Ecto neural progenitor cell (in vitro differentiated cells): ENCODE measurements around the gene MYCN.
"Not testable (repeated sequence)": the region's sequence is repeated elsewhere in the genome, so short reads cannot be mapped to it uniquely, and the experiment has no call there.

Source experiments
- DNase-seq: peaks from one replicate; pipeline ENCODE4 v3.0.0-alpha.2; 2018; ENCODE audit warnings: low spot score

The MYCN gene

GRCh38 chr2:15943378-15944280 lies 3.3 kb downstream of the MYCN start:
- DNase-seq, result peak; percentile 82

DNA sequence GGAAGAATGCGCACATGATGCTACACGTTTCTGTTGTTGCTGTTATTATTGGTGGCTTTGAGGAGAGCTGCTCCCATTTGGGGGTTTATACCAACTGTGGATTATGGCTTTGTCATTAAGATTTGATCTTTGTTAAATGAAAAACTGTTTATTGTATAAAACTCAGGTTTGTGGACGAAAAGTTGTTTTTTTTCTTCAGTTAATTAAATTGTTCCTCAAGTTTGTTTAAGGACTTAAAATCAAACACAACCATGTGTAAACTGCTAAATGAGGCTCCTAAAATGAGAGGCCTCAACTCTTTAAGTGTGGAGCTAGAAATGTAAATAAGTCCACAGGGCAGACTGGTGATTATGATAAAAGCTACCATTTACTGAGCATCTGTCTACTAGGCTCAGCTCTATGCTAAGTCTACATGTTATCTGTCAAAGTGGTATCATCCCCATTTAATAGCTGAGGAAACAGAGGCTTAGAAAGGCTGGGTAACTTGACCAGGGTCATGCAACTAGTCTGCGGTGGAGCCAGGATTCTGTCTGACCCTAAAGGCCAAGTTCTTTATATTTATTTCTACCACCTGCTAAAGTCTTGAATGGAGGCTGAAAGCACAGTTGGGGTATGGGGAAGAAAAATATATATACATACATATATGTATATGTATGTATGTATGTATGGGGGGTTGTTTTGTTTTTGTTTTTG lies 4.1 kb downstream of the MYCN start:
- DNase-seq, result no peak

DNA sequence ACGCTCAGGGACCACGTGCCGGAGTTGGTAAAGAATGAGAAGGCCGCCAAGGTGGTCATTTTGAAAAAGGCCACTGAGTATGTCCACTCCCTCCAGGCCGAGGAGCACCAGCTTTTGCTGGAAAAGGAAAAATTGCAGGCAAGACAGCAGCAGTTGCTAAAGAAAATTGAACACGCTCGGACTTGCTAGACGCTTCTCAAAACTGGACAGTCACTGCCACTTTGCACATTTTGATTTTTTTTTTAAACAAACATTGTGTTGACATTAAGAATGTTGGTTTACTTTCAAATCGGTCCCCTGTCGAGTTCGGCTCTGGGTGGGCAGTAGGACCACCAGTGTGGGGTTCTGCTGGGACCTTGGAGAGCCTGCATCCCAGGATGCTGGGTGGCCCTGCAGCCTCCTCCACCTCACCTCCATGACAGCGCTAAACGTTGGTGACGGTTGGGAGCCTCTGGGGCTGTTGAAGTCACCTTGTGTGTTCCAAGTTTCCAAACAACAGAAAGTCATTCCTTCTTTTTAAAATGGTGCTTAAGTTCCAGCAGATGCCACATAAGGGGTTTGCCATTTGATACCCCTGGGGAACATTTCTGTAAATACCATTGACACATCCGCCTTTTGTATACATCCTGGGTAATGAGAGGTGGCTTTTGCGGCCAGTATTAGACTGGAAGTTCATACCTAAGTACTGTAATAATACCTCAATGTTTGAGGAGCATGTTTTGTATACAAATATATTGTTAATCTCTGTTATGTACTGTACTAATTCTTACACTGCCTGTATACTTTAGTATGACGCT lies 5.8 kb downstream of the MYCN start:
- no peak for DNase-seq

GRCh38 chr2:15946983-15947382 lies 6.6 kb downstream of the MYCN start:
- DNase-seq, result no peak

DNA sequence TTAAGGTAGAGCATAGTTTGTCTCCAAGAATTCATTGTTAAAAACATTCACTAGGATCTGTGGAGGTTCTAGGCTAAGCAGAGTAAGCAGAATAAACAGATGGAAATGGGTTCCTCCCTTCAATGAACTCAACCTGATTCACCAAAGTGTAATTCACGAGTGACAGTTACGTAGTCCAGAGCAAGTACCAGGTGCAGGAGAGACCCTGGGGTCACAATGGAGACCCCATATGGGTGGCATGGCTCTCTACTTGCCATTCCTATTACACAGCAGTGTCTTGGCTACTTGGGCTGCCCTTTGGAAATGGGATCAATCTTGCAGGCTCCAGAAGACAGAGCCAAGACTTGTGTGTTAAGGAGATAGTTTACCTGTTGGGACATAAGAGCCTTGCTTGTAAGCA lies 7.1 kb downstream of the MYCN start:
- no peak for DNase-seq

DNA sequence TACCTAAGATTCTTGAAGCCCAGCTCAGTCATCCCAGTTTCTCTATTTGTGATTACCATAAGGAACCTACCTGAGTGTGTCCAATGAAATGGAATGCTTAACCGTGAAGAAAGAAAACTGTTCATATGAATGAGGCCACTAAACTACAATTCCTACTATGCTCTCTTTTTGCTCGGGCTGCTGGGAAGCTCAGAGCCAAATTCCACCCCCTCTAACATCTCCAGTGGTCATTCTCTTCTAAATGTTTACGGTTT lies 8.3 kb downstream of the MYCN start:
- DNase-seq, result no peak

GRCh38 chr2:15949126-15949525 lies 8.8 kb downstream of the MYCN start:
- no peak for DNase-seq

DNA sequence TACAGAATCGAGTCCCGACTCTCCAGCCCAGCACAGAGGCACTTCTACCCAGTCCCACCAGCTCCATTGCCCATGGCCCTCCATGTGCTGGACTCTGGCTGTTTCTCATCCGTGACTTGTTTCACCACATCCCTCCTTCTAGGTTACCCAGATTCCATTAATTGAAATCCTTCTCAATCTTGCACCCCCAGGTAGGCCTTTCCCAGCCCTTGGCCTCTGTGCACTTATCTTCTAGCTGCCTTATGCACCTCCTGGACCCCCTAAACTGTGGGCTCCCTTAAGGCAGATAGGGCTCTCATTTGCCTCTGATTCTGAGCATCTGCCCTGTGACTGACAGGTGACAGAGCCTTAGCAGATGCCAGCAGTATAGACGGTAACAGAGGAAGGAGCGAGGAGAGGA lies 9.2 kb downstream of the MYCN start:
- no peak for DNase-seq

- DNase-seq, result no peak
Observed at GRCh38 chr2:15950088-15950952, 10.0 kb downstream of the MYCN start.

DNA sequence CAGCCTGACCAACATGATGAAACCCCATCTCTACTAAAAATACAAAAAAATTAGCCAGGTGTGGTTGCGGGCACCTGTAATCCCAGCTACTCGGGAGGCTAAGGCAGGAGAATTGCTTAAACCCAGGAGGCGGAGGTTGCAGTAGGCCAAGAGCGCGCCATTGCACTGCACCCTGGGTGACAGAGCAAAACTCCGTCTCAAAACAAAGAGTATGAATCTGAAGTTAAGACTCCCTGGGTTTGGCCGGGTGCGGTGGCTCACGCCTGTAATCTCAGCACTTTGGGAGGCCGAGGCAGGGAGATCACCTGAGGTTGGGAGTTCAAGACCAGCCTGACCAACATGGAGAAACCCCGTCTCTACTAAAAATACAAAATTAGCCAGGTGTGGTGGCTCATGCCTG lies 11.6 kb downstream of the MYCN start:
- not testable (repeated sequence) for DNase-seq

- DNase-seq, result no peak
Observed at GRCh38 chr2:15952451-15953146, 12.2 kb downstream of the MYCN start.

- no peak for DNase-seq
Observed at GRCh38 chr2:15953147-15953630, 12.8 kb downstream of the MYCN start.

DNA sequence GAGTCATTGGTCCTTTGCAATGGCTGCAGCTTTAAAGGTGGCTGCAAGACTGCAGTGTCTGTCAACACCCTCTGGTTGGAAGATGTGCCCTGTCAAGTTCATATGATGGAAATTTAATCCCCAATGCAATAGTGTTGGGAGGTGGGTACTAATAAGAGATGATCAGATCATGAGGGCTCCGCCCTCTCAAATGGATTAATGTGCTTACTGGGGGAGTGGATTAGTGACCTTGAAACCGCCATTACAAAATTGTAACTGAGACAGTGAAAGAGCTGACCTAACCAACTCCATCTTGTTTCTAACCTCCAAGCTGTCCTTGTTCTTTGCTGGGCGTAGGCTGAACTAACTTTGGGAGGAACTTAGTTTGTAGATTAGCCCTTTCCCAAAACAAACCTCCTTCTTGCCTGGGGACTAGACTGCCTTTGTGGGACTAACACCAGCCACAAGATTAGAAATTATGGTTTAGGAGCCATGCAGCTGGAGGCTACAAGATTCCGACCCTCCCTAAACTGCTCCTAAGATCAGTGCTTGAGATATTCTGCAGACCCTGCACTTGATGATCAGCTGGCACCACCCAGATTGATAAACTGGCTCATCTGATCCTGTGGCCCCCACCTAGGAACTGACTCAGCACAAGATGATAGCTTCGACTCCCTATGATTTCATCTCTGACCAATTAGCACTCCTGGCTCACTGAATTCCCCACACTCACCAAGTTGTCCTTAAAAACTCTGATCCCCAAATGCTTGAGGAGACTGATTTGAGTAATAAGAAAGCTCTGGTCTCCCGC lies 13.7 kb downstream of the MYCN start:
- no peak for DNase-seq

- no peak for DNase-seq
Observed at GRCh38 chr2:15954761-15955160, 14.4 kb downstream of the MYCN start.

DNA sequence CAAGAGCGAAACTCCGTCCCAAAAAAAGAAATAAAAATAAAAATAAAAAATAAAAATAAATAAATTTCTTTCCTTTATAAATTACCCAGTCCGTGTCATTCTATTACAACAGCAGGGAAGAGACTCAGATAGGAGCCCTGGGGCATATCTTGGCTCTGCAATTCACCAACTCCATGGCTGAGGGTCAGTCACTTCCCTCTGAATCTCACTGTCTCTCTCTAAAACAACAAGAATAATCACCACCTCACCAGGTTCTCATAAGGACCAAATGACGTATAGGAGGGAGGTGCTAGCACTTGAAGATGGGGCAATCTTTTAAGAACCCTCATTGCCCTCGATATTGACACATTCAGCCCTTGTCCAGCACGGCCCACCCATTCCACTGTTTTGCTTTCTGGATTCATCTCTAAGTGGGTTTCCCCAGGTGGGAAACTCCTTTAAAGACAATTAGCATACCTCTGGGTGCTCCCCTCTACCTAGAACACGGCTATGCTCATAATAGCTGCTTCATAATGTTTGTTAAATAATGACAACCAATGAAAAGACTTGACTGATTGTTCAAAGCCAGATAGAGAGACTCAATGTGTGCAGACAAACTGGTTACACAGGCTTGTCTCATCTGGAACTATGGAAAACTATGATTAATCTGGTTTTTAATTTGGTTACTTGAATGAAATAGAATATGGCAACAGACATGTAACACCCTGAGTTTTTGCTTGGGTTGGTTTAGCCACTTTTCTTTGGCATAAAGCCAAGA lies 15.1 kb downstream of the MYCN start:
- no peak for DNase-seq

GRCh38 chr2:15956230-15956629 lies 15.9 kb downstream of the MYCN start:
- no peak for DNase-seq

GRCh38 chr2:15956751-15957736 lies 16.7 kb downstream of the MYCN start:
- DNase-seq, result no peak
